Skeletal muscle satellite cell (primary cell): ENCODE data around the gene COL18A1.
"Not testable (repeated sequence)": the region's sequence is repeated elsewhere in the genome, so short reads cannot be mapped to it uniquely, and the experiment has no call there.

ENCODE experiments used
- H3K27me3 ChIP-seq: 2 replicates; pipeline ENCODE4 v1.7.0; 2013; ENCODE audit warnings: low read length; ENCODE audit not compliant: control insufficient read depth, insufficient read depth
- H3K36me3 ChIP-seq: 2 replicates; pipeline ENCODE4 v1.7.0; 2013; ENCODE audit warnings: mild to moderate bottlenecking, control low read depth, low read length; ENCODE audit not compliant: insufficient read depth
- H3K4me1 ChIP-seq: 2 replicates; pipeline ENCODE4 v1.7.0; 2013; ENCODE audit warnings: low read length; ENCODE audit not compliant: control insufficient read depth, insufficient read depth
- H3K4me2 ChIP-seq: 2 replicates; pipeline ENCODE4 v1.7.0; 2013; ENCODE audit warnings: mild to moderate bottlenecking, low read length
- H3K4me3 ChIP-seq: 2 replicates; pipeline ENCODE4 v1.7.0; 2013; ENCODE audit warnings: low read length
- H3K9ac ChIP-seq: 2 replicates; pipeline ENCODE4 v1.7.0; 2013; ENCODE audit warnings: mild to moderate bottlenecking, low read depth, low read length, moderate library complexity
- H3K9me3 ChIP-seq: replicated peaks from 2 replicates; pipeline ENCODE4 v1.7.0; 2013; ENCODE audit warnings: mild to moderate bottlenecking, control low read depth, low read length

COL18A1 gene

DNA sequence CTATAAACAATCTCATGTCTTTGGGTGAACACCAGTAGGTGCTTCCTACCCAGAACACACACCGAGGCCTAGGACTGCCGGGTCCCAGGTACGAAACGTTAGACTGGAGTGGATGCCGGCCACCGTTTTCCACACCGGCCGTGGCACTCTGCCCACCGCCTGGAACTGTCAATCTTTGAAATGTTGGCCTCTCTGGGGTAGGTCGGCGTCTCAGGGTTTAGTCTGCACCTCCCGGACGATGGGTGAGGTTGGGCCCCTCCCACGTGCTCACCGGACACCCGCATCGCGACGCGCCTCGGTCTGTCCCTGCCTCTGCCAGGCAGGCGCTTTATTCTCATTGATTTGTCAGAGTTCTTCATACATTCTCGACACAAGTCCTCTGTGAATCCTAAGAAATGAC, 35.9 kb upstream of the COL18A1 start:
- not testable (repeated sequence) for H3K9me3 ChIP-seq, H3K4me2 ChIP-seq, H3K4me3 ChIP-seq, H3K36me3 ChIP-seq, H3K27me3 ChIP-seq, H3K9ac ChIP-seq
- H3K4me1 ChIP-seq, result peaks cover 39% of the 10 kb centered on the region

DNA sequence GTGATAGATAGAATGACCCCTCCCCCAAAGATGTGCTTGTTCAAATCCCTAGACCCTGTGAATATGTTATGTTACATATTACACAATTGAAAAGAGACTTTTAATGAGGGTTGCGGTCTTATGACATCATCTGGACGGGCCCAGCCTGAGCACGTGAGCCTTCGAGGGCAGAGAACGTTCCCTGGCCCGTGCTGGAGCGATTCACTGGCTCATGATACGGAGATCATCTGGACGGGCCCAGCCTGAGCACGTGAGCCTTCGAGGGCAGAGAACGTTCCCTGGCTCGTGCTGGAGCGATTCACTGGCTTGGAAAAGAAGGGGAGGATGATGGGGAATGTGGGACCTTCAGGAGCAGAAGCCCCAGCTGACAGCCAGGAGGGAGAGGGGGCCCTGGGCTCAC, 34.4 kb upstream of the COL18A1 start:
- Histone ChIP-seq H3K9ac (no peak overlapping the region), H3K4me3 (no peak overlapping the region), H3K9me3 (no peaks in the 10 kb centered on the region), H3K27me3 (no peaks in the 10 kb centered on the region), H3K36me3 (no peaks in the 10 kb centered on the region), H3K4me2 (no peak overlapping the region), H3K4me1 (peaks cover 25% of the 10 kb centered on the region)

DNA sequence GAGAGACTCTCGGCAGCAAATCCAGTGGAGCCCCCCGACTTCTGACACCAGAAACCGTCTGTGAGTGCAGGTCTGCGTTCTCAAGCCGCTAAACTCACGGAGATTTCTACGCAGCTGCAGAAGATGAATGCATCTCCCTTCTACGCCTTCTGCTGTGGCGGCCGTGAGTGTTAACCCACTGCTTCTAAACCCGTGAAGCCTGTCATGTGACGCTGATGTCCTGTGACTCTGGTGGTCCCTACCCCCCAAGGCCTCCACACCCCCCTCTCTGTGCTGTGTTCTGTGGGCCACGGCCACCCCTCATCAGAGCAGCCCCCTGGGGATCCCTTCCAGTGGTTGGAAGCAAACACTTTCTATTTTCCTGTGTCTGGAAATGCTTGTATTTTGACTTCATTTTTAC, 33.9 kb upstream of the COL18A1 start:
- Histone ChIP-seq H3K36me3 (no peaks in the 10 kb centered on the region), H3K27me3 (no peaks in the 10 kb centered on the region), H3K4me3 (no peak overlapping the region), H3K9ac (no peak overlapping the region), H3K4me2 (no peak overlapping the region), H3K4me1 (peaks cover 20% of the 10 kb centered on the region), H3K9me3 (no peaks in the 10 kb centered on the region)

DNA sequence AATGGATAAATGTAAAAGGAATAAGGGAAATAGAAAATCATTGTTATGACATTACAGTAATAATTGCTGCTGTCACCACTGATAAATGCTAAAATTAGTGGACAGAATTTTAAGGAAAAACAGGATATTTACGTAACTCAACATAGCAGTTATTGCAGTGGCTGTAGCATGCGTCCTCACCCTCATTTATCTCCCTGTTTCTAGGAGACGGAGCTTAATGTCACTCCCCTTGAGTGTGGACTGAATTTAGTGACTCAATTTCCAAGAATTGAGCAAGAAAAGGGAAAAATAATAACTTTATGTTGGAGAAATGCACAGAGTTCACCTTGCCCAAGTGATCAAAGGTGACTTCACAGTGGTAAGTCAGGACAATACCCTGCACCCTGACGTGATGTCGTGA, 33.3 kb upstream of the COL18A1 start:
- H3K4me1 ChIP-seq, result peaks cover 14% of the 10 kb centered on the region
- no peaks in the 10 kb centered on the region for H3K36me3 ChIP-seq
- no peaks in the 10 kb centered on the region for H3K9me3 ChIP-seq
- H3K4me2 ChIP-seq, result no peak overlapping the region
- H3K9ac ChIP-seq, result no peak overlapping the region
- H3K4me3 ChIP-seq, result no peak overlapping the region
- H3K27me3 ChIP-seq, result no peaks in the 10 kb centered on the region

DNA sequence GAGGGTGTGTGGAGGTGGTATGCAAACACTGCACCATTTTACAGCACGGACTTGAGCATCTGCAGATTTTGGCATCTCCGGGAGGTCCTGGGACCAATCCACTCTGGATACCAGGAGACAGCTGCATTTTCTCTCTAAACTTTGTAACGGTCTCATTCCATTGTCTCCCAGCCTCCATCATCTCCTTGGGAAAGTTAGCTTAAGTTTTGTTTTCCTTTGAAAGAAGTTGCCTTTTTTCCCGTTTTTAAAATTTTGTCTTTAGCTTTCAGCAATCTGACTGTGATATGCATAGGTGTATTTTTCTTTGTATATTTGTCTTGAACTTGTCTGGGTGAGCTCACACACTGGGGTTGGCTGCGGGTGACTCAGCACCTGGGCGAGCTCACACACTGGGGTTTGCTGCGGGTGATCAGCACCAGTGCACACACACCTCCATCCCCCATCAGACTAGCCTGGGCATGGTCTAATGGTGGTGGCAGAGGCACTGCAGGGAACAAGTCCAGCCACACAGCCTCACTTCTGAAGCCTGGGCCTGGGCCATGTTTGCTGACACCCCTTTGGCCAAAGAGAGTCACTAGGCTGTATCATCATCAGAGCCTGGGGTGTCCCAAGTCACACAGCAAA, 32.1 kb upstream of the COL18A1 start:
- H3K9ac ChIP-seq, result no peak overlapping the region
- no peaks in the 10 kb centered on the region for H3K36me3 ChIP-seq
- no peak overlapping the region for H3K4me2 ChIP-seq
- peaks cover 3% of the 10 kb centered on the region for H3K27me3 ChIP-seq
- peaks cover 2% of the 10 kb centered on the region for H3K4me1 ChIP-seq
- no peaks in the 10 kb centered on the region for H3K9me3 ChIP-seq
- H3K4me3 ChIP-seq, result no peak overlapping the region

DNA sequence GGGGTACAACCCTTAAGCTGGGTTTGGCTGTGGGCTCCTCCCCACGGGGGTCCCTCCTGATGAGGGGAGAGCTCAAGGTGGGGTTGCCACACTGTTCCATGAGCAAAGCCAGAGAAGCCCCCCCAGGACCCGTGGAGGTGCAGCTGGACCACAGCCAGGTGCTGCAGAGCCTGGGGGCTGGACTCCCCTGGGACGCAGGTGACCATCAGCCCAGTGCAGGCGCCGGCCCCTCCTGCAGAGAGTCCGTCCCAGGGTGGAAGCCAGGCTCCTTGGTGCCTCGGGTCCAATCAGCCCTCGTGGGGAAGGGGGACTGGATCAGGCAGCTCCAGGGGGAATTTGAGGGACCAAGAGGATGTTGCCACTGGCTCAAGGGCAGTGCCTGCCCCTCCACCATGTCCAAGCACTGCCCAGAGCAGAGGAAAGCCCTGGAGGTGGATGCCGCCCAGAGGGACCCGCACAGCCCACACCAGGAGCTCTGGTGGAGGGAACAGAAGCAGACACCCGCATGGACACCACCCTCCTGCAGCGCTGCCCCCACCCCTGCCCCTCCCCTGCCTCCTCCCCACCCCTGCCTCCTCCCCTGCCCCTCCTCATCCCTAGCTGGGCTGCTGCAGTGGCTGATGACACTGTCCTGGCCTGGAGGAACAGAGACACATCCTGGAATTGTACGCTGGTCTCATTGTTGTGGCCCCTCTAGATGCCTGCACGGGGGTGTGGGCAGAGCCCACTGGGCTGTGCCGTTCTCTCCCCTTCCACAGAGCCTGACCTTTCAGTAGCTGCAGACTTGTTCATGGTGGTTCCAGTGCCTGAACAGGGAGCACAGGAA, 30.8 kb upstream of the COL18A1 start:
- Histone ChIP-seq H3K9me3 (no peaks in the 10 kb centered on the region), H3K27me3 (peaks cover 8% of the 10 kb centered on the region), H3K4me2 (no peak overlapping the region), H3K4me3 (no peak overlapping the region), H3K9ac (no peak overlapping the region), H3K36me3 (no peaks in the 10 kb centered on the region), H3K4me1 (no peaks in the 10 kb centered on the region)

DNA sequence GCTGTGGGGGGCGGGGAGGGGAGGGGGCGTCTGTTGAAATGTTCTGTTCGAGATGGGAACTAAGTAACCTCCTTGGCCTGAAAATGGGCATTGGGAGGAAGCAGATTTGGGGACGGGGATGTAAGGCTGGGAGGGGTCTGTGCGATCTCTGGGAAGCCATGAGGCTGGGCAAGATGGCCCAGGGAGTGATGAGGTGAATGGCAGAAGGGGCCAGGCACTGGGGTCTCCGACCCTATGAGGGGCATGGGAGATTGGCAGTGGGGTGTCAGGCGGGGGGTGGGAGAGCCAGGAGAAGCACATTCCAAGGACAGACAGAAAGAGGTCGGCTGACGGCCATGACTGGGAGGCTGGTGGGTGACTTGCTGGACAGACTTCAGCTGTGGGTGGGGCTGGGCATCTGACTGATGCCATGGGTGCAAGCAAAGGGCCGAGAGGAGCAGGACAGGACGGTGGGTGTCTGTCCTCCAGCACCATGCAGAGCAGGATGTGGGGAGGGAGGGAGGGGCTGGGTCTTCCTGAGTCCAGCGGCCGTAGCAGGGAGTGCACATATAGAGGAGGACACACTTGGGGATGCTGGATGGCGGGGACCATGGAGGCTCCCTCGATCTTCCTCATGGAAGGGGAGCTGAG, 30.0 kb upstream of the COL18A1 start:
- H3K36me3 ChIP-seq, result no peaks in the 10 kb centered on the region
- H3K9me3 ChIP-seq, result no peaks in the 10 kb centered on the region
- no peak overlapping the region for H3K4me3 ChIP-seq
- no peak overlapping the region for H3K9ac ChIP-seq
- H3K4me2 ChIP-seq, result no peak overlapping the region
- H3K4me1 ChIP-seq, result no peaks in the 10 kb centered on the region
- peaks cover 8% of the 10 kb centered on the region for H3K27me3 ChIP-seq

DNA sequence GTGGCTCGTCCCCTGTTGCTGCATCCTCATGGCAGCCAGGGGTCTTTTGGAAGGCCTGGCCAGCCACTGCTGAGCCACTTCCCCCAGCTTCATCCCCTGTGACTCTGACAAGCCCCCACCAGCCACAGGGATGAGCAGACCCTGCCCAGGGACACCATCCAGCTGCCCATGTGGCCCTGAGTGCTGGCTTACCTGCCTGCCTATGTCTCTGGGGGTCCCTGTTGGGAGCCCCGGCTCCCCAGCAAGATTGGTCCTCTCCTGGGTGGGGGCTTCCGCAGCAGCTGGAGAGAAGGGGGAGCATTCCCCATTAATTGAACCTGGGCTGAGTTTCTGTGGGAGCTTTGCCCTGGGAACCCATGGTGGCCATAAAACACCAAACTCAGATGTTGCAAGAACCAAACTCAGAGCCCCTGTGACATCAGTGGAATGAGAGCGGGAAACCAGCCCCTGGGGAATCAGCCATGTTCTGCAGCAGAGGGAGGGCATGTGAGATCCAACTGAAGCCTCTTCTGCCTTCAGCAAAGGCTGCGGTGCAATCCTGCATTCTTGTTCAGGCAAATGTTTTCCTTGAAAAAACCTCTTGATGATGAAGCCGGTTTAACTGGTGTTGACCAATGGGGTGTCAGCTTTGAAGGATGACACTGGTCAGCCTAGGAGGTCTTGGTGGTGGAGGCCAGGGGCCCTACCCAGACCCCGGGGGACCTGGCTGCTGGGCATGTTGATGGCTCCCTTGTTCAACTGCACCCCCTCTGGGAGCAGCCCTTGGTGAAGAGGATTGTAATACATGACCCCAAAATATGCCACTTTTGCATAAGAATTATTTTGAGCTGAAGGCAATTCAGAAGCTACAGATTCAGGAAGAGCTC, 28.3 kb upstream of the COL18A1 start:
- H3K4me3 ChIP-seq, result no peak overlapping the region
- H3K9me3 ChIP-seq, result no peaks in the 10 kb centered on the region
- no peak overlapping the region for H3K4me2 ChIP-seq
- no peaks in the 10 kb centered on the region for H3K36me3 ChIP-seq
- peaks cover 8% of the 10 kb centered on the region for H3K27me3 ChIP-seq
- no peak overlapping the region for H3K9ac ChIP-seq
- no peaks in the 10 kb centered on the region for H3K4me1 ChIP-seq

DNA sequence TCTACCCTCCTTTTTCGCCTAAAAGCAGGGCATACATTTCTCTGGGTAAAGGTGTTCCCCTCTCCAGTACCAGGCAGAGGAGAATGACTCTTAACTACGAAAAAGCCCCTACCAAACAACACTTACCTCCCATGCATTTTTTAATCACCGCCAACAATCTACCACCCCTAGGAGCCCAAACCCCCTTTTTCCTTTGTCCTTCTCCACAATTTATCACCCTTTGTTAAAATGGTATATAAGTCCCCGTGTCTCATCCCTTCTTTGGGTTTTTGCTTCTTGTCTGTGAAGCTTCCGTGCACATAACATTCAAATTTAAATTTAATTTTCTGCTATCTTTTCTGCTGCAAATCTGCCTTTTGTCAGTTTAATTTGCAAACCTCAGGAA, 27.6 kb upstream of the COL18A1 start:
- H3K9ac ChIP-seq, result no peak overlapping the region
- H3K27me3 ChIP-seq, result peaks cover 8% of the 10 kb centered on the region
- H3K4me3 ChIP-seq, result no peak overlapping the region
- H3K4me2 ChIP-seq, result no peak overlapping the region
- H3K9me3 ChIP-seq, result no peaks in the 10 kb centered on the region
- H3K4me1 ChIP-seq, result no peaks in the 10 kb centered on the region
- no peaks in the 10 kb centered on the region for H3K36me3 ChIP-seq

DNA sequence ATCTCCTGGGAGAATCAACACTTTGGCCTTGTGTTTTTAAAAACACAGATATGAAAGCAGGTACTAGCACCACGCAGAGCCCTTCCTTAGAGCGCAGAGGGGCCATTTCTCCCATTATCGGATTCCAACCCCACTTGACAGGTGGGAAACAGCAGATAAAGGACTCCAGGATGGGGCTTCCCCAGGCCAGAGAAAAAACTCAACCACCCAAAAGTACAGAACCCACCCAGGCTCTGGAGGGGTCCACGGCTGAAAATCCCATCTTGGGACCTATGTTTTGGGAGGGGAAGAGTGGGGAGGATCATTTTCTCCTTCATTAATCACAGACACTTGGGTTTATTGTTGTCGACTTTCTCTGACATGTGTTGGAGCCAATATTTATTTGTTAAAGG, 27.1 kb upstream of the COL18A1 start:
- H3K4me1 ChIP-seq, result no peaks in the 10 kb centered on the region
- no peak overlapping the region for H3K4me3 ChIP-seq
- H3K36me3 ChIP-seq, result no peaks in the 10 kb centered on the region
- no peaks in the 10 kb centered on the region for H3K9me3 ChIP-seq
- H3K27me3 ChIP-seq, result peaks cover 13% of the 10 kb centered on the region
- no peak overlapping the region for H3K4me2 ChIP-seq
- no peak overlapping the region for H3K9ac ChIP-seq

DNA sequence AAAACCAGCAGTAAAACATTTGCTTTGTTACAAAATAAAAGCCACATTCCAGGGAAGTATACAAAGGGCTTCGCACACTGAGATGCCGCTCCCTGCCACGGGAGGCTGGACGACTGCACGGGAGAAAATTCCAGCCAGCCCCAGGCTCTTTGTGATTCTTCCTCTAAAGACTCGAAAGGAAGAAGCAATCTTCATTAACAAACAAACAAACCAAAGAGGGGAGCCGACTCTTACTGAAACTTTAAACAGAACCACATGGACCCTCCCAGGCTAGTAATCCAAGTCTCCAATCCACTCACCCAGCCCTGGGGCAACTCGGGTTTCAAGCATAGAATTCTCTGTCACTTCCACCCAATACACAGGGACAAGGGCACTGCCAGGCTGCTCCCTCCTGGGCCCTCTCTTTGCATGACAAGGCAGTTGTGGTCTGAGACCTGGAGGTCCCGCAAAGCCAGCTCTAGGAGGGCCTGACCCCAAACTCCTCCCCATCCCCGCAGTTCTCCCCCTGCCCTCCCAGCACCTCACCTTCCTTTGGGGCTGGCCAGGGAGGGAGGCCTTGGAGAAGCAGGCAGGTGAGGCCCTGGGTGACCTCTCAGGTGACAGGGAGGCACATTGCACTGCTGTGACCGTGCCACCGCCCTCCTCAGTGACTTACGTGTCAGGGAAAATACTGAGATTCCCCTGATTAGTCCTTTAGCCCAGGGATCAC, 26.6 kb upstream of the COL18A1 start:
- no peaks in the 10 kb centered on the region for H3K36me3 ChIP-seq
- no peaks in the 10 kb centered on the region for H3K4me1 ChIP-seq
- H3K27me3 ChIP-seq, result peaks cover 19% of the 10 kb centered on the region
- no peak overlapping the region for H3K4me3 ChIP-seq
- H3K4me2 ChIP-seq, result no peak overlapping the region
- no peak overlapping the region for H3K9ac ChIP-seq
- no peaks in the 10 kb centered on the region for H3K9me3 ChIP-seq
